Left hindlimb (tissue), 1 donor: ENCODE data around the gene FFAR2.
"Not testable (repeated sequence)": the region's sequence is repeated elsewhere in the genome, so short reads cannot be mapped to it uniquely, and the experiment has no call there.

Experiments used
- DNase-seq: peaks from one replicate; pipeline ENCODE4 v3.0.0-alpha.2; 2018

FFAR2 gene

GRCh38 chr19:35458192-35458591 lies 10.1 kb downstream of the FFAR2 start:
- no peak for DNase-seq

- DNase-seq = no peak
These were observed 10.8 kb downstream of the FFAR2 start for GRCh38 chr19:35458731-35459391.

- no peak for DNase-seq
These were observed 11.5 kb downstream of the FFAR2 start for GRCh38 chr19:35459414-35460082.

- DNase-seq = no peak
These were observed 12.6 kb downstream of the FFAR2 start for GRCh38 chr19:35460608-35461007.

- no peak for DNase-seq
These were observed 13.0 kb downstream of the FFAR2 start for GRCh38 chr19:35461060-35461459.

GRCh38 chr19:35461788-35462187 lies 13.7 kb downstream of the FFAR2 start:
- not testable (repeated sequence) for DNase-seq

GRCh38 chr19:35462476-35462953 lies 14.5 kb downstream of the FFAR2 start:
- no peak for DNase-seq

- DNase-seq = not testable (repeated sequence)
These were observed 14.9 kb downstream of the FFAR2 start for GRCh38 chr19:35462956-35463355.

GRCh38 chr19:35466259-35466658 lies 18.2 kb downstream of the FFAR2 start:
- no peak for DNase-seq

GRCh38 chr19:35468637-35469036 lies 20.6 kb downstream of the FFAR2 start:
- no peak for DNase-seq

- no peak for DNase-seq
These were observed 22.1 kb downstream of the FFAR2 start for GRCh38 chr19:35470128-35470527.

- DNase-seq = not testable (repeated sequence)
These were observed 23.0 kb downstream of the FFAR2 start for GRCh38 chr19:35471075-35471474.

GRCh38 chr19:35471946-35472345 lies 23.9 kb downstream of the FFAR2 start:
- DNase-seq = no peak

GRCh38 chr19:35474104-35474503 lies 26.0 kb downstream of the FFAR2 start:
- no peak for DNase-seq

GRCh38 chr19:35474594-35474993 lies 26.5 kb downstream of the FFAR2 start:
- DNase-seq = not testable (repeated sequence)

GRCh38 chr19:35476149-35476548 lies 28.1 kb downstream of the FFAR2 start:
- no peak for DNase-seq

GRCh38 chr19:35478794-35479677 lies 31.0 kb downstream of the FFAR2 start:
- no peak for DNase-seq

- DNase-seq = no peak
These were observed 35.0 kb downstream of the FFAR2 start for GRCh38 chr19:35483089-35483488.

- DNase-seq = no peak
These were observed 36.4 kb downstream of the FFAR2 start for GRCh38 chr19:35484252-35485036.

GRCh38 chr19:35486268-35486708 lies 38.2 kb downstream of the FFAR2 start:
- DNase-seq = no peak

- DNase-seq = no peak
These were observed 39.7 kb downstream of the FFAR2 start for GRCh38 chr19:35487656-35488182.

GRCh38 chr19:35488677-35489076 lies 40.6 kb downstream of the FFAR2 start:
- no peak for DNase-seq
